Endothelial cell of umbilical vein (primary cell): ENCODE results near the gene UNC5A.

Experiments
- CTCF ChIP-seq, 2 donors: IDR thresholded peaks; 1 replicate in 1 of 2; 2 replicates in 1 of 2; pipeline ENCODE4 v1.5.1; 2011; ENCODE audit warnings: low read length in 2 of 2, mild to moderate bottlenecking in 2 of 2, moderate library complexity in 2 of 2, control low read depth in 1 of 2, inconsistent platforms in 1 of 2, low read depth in 1 of 2; ENCODE audit not compliant: insufficient read depth in 1 of 2; ENCODE audit errors: extremely low read depth in 1 of 2
- EZH2 ChIP-seq: IDR thresholded peaks from 2 replicates; pipeline ENCODE4 v1.6.1; 2012; ENCODE audit warnings: borderline replicate concordance, low read depth, mild to moderate bottlenecking, moderate library complexity, low read length, inconsistent platforms; ENCODE audit not compliant: severe bottlenecking
- JUN ChIP-seq: IDR thresholded peaks from 2 replicates; pipeline ENCODE4 v1.6.1; 2011; ENCODE audit warnings: borderline replicate concordance, low read depth; ENCODE audit not compliant: insufficient read length, insufficient read depth
- POLR2A ChIP-seq: IDR thresholded peaks from 2 replicates; pipeline ENCODE4 v1.6.1; 2012; ENCODE audit warnings: low read depth, mild to moderate bottlenecking, control low read depth, low read length

GRCh38 chr5:176860381-176860780 lies 50.0 kb downstream of the UNC5A start:
- no peak for TF ChIP-seq POLR2A
- no peak for TF ChIP-seq CTCF (IDR thresholded peaks at IDR 0.05; ENCODE audit: extremely low read depth in 1 of 2, insufficient read depth in 1 of 2, low read depth in 1 of 2, low read length in 2 of 2)
- no peak for TF ChIP-seq JUN
- TF ChIP-seq EZH2: no peak
